COLO668 (cell line): ENCODE measurements around the gene RBBP8NL.

Source experiments
- DNase-seq: peaks from one replicate; lab custom pipeline; 2025; ENCODE audit not compliant: unreplicated experiment; lab: John Stamatoyannopoulos, UW

Gene RBBP8NL

GRCh38 chr20:62461834-62462233, 34.5 kb upstream of the RBBP8NL start:
- DNase-seq: no peak

- DNase-seq: no peak
These were observed 33.8 kb upstream of the RBBP8NL start for GRCh38 chr20:62461157-62461556.

- DNase-seq: no peak
These were observed 33.3 kb upstream of the RBBP8NL start for GRCh38 chr20:62460678-62461077.

GRCh38 chr20:62459488-62459887, 32.1 kb upstream of the RBBP8NL start:
- no peak for DNase-seq

- DNase-seq: no peak
These were observed 31.2 kb upstream of the RBBP8NL start for GRCh38 chr20:62458275-62459251.

GRCh38 chr20:62457831-62458230, 30.5 kb upstream of the RBBP8NL start:
- no peak for DNase-seq

- DNase-seq: no peak
These were observed 29.8 kb upstream of the RBBP8NL start for GRCh38 chr20:62457098-62457497.

GRCh38 chr20:62455929-62456328, 28.6 kb upstream of the RBBP8NL start:
- DNase-seq: no peak

- no peak for DNase-seq
These were observed 27.7 kb upstream of the RBBP8NL start for GRCh38 chr20:62454904-62455636.

GRCh38 chr20:62453186-62453808, 26.0 kb upstream of the RBBP8NL start:
- DNase-seq: no peak

- no peak for DNase-seq
These were observed 25.2 kb upstream of the RBBP8NL start for GRCh38 chr20:62452475-62453095.

- no peak for DNase-seq
These were observed 24.6 kb upstream of the RBBP8NL start for GRCh38 chr20:62451970-62452369.

- no peak for DNase-seq
These were observed 23.9 kb upstream of the RBBP8NL start for GRCh38 chr20:62451156-62451767.

GRCh38 chr20:62449951-62450691, 22.8 kb upstream of the RBBP8NL start:
- peak; percentile 10 for DNase-seq

GRCh38 chr20:62448788-62449187, 21.4 kb upstream of the RBBP8NL start:
- DNase-seq: no peak

- DNase-seq: no peak
These were observed 20.7 kb upstream of the RBBP8NL start for GRCh38 chr20:62448038-62448437.

GRCh38 chr20:62446888-62447869, 19.8 kb upstream of the RBBP8NL start:
- DNase-seq: no peak

- no peak for DNase-seq
These were observed 19.1 kb upstream of the RBBP8NL start for GRCh38 chr20:62446481-62446880.
